GM18502 (cell line): Measurements from ENCODE around the gene LIPG.

Source experiments
- ATAC-seq: cut with Tn5 transposase; IDR thresholded peaks from one replicate; pipeline ENCODE4 v1.9.1; 2021; ENCODE audit warnings: mild to moderate bottlenecking; ENCODE audit not compliant: unreplicated experiment, poor library complexity

The LIPG gene

DNA sequence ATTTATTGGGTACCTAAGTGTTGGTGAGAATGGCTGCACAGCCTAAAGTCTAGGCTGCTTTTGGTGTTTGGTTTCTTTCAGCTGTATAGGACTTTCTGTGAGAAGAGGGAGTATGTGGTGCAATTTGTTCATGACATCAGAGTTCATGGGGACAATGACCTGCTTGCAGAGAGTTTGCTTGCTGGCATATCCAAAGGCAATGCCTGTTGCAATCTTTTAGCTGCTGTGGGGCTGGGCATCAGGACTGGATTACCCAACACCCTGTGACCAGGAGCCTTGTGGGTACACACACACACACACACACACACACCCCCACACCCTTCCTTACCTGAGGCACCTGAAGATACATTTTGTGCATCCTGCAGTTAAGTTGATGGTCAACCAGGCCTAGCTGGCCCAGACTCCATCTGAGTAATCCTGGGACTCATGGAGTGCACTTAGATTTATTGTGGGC lies 68.4 kb downstream of the LIPG start:
- ATAC-seq, result no peak

DNA sequence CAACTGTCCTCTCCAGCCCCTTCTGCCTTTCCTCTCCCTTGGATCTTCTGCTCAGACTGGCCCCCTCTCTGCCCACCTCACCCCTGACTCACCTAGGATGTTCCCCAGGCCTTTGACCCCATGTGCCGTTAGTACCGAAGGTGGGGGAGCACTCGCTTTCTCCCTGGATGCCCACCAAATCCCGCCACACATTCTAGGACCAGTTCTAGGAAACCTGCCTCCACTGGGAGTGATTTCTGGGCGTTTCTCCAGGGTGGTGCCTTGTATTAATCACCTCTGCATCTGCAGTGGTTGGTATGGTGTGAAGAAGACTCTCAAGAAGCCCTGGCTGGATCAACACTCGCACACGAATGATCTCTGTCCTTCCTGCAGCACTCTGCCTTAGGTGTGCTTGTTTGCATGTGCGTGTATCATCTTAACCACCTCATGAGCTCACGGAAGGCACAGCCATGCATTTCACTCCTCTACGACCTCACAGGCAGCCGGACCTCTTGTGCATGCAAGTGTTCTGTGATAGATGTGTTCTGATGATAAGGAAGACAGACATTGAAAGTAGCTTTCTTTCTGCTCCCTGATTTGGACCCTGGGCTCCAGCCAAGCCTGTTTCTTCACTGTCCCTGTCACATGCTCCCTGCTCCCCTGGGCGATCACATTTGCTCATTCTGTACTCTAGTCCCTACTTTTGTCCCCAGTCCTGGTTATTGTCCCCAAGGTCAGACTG lies 69.4 kb downstream of the LIPG start:
- ATAC-seq, result no peak

DNA sequence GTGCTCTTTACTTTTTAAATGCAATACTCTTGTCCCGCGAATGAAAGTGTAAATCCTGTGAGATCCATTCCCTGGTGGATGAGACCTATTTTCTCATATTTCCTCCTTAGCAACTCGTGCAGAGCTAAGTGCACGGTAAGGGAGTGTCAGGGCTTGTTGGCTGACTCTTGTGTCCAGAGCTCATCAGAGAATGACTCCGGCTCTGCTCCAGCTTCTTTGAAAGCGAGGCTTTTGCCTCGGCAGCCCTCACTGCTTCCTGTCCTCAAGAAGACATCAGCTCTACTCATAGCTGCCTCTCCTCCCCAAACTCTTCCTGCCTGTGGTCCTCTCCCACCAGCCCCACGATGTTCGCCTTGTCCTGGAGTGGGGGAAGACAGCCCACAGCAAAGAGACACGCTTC lies 70.7 kb downstream of the LIPG start:
- no peak for ATAC-seq

DNA sequence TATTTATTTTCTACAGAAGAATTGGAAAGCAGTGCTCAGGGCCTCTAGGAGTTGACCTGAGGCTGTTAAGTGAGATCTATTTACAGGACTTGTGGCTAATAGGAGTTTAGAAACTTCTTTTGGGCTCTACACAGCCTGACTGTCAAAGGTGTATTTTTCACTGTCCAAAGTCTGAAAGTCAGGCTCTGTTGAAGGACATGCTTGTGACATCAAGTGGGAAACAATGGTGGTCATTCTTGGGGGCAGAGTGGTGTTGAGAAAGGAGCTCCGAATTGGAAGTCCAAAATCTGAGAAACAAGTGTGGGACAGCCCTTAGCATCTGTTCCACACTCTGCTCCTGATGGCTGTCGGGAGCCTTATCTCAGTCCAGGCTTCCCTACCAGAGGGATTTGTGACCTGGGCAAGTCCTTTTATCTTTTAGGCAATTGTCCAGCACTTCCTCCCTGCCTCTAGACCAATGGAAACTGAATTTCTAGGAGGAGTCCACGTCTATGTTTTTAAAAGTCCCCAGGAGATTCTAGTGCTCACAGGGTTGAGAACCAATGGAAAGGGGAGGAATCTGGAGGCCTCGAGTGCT lies 76.4 kb downstream of the LIPG start:
- ATAC-seq, result no peak

DNA sequence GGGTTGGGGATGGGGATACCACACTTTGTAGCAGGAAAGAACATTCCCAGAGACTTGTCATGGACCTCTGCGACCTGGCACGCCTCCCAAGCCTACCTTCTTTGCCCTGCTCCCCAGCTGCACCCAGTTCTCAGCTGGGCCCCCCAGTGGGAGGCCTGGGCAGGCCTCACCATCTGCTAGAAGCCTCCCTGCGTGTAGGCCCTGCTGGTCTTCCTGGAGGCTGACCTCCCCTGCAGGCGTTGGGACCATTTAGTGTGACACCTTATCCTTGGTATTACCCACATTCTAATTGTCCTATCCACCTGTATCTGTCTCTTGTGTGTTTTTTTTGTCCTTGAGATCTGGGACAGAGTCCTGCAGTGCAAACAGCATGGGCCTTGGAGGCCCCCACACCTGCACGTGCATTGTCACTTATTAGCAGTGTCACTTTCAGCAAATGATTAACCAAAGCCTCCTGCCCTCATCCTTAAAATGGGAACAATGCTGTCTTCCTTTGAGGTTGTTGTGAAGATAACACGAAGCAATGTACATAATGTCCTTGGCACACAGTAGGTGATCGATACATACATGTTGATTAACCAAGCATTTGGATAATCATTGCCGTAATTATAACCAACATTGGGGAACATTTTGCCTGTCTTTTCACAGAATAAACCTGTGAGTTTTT lies 77.2 kb downstream of the LIPG start:
- ATAC-seq, result no peak

DNA sequence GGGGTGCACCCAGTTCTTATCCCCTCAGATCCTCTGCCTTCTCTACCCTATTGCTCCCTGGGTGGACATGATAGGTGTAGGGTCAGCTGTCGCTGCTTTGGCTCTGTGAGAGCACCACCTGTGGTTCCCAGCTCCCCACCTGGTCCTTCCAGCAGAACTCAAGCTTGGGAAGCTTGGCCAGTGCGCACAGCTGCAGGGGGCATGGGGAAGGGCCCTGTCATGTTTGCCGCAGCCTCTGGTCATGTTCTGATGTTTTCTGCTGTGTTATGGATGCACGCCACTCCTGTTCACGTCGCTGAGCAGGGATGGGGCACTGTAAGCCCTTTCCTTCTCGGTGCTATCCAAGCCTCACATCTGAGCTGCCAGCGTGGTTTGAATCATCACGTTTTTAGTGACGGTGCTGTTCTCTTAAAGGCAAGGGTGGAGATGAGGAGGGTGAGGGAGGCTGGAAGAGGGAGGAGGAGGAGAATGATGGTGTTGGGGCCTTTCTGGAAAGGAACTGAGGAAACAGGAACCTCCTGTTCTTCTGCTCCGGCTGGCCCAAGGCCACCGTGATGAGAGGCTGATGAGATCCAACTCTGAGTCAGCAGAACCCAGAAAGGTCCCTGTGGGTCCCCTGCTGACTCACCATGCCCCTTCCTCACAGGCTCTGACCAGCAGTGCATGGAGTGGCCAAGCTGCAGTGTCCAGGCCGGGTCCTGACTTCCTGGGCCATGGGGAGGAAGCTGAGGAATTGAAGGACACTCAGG lies 78.0 kb downstream of the LIPG start:
- no peak for ATAC-seq

DNA sequence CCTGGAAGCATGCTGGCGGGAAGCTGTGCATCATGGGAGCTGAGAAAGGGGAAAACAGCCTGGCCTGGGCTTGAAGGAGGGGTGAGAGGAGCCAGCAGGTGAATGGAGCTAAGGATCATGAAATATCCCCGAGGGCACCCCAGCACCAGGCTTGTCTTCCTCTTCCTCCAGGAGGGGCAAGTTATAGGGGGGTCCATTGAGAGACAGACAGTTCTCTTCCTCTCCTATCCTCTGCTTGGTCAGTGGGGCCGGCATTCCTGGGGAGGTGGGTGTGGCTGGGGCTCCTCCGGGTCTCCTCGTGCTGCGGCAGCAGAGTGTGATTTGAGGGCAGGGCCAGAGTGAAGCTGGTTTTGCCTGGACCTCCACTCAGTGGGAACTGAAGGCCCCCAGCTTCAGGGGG lies 78.9 kb downstream of the LIPG start:
- no peak for ATAC-seq

DNA sequence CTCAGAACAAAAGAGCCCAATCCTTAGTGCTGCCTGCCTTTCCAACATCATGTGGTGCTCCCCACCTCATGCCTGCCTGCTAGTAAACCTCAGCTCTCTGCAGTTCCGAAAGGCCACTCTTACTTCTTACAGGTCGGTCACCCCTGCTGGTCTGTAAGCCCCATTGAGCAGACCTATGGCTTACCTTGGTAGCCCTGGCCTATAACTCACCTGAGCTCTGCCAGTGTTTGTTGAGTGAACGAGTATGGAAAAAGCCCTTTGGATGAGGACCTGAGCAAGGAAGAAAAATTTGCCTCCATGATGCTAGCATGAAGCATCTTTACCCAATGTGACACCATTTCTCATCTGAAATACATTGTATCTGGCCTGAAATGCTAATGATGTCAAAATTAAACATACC lies 83.3 kb downstream of the LIPG start:
- ATAC-seq, result no peak

DNA sequence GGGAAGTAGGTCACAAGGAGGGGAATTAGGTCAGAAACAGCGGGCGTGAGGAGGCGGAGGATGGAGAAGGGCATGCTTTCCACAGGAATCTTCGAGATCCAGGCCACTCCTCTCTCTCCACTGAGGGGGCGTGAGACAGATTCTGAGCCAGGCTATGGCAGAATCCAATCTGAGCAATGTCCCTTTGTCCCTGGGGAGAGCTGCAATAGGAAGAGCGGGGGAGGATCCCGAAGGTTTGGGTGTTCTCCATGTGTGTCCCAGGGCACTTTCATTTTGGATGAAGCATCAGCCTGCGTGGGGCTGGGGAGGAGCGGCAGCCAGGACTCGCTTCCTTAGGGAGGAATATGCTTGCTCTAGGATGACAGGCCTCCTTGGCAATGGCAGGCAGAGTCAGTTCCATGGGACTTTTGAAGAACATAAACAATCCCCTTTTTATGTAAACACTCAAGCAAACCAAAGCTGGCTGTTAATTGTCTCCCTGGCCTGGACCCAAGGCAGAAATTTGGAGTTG lies 84.0 kb downstream of the LIPG start:
- ATAC-seq, result no peak

DNA sequence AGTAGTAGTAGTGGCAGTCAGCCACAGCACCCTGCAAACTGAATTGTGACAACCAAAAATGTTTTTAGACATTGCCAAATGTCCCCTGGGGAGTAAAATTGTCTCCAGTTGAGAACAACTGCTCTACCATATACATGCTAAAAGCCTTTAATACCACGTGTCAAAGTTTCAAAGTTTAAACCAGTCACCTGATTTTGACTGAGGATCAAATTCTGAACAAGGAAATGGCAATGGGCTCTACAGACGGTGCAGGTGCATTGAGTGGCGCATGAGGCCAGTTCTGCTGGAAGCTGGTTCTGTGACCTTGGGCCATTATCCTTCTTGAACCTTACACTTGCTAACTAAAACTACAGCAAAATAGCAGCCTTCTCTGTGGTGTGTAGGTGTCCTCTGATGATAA lies 85.0 kb downstream of the LIPG start:
- no peak for ATAC-seq

DNA sequence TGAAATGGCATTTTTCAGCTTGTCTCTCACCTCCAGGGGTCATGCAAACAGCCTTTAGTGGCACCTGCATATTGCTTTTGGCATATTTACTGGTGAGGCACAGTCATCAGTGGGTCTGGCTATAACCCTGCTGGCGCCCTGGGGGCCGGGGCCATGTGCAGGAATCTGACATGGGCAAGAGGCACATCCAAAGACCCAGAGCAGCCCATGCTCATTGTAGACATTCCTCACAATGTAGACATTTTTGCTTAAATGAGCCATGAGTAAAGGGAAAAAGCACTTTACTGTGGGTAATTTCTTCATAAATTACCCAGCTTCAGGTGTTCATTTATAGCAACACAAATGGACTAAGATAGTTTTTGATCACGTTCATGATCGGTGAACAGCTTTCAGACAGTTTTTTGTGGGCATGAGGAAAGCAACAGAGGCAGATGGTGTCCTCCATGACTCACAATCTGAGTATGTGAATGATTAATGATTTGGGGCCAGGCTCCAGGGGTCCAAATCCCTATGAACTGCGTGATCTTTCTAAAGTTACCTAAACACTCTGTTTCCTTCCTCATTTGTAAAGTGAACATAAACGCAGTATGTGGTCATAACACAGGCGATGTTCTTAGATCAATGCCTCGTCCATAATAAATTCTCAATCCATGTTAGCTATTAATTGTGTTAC lies 85.8 kb downstream of the LIPG start:
- no peak for ATAC-seq

DNA sequence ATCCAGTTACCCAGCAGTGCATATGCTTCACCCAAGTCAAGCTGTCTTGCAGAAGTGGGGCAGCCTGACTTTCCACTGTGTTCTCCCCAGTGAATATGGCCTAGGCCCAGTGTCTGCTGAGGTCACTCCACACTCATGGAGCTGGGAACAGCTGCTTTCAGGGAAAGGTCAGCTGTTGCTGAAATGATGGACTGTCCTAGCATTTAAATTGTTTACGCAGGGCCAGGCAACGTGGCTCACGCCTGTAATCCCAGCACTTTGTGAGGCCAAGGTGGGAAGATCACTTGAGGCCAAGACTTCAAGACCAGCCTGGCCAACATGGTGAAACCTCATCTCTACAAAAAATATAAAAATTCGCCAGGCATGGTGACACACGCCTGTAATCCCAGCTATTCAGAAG lies 86.5 kb downstream of the LIPG start:
- no peak for ATAC-seq
